ENCODE measurements around the gene HOXA9.
A peak's percentile ranks its signal among the peaks of the same experiment; 100 is the strongest.

HOXA9 gene

DNA sequence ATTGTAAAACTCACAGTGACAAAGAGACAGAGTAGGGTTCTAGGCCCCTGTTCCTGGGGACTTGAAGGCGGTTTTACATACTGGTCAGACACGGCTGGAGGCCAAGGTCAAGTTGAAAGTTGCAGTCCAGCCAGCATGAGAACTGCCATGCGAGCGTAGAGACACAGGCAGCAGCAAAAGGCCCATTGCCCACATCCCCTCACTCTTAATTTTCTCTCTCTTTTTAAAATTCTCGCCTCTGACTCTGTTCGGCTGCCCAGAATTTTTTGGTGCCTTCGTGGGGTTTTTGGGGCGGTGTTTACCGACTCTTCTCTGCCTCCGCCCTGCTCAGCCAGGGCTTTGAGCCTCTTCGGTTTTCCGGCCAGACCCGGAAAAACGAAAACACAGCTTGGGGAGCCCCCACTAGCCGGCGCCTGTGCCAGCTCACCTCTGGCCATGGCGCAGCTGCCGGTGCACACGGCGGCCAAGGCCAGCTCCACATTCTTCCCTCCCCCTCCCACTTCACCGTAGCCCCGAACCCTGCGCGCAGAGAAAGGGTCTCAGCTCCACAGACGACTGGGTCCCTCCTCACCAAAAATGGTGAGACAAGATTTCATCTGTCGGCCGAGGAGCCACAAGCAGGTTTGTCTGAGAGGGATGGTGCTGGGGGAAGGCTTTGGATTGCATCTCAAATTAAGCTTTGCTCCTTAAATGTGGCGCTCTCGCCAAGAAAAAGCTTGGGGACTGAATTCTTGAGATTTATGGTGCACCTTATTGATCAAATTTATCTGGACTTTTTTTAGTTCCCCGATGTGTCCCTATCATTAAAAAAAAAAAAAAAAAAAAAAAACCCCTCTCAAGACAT, 36.9 kb upstream of the HOXA9 start:
- DNase-seq (ENCODE audit: low read depth) = no peak

DNA sequence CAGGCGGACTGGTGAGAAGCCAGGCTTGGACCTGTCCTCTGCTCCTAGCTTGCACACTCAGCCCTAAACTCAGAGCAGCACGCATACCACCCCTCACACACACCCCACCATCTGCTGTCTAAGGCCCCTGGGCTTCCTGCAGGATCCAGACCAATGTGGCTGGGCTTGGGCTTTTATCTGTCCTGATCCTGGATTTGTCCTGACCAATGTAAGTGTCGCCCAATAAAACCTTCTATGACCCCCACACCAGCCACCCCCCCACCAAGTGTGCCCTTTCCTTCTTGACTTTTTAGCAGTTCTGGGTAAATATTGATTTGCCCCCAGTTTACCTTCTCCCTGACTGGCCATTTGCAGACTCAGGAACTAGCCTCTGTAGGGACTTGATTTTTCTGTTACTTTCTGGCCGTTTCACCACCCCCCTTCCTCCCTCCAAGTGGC, 36.3 kb upstream of the HOXA9 start:
- no peak for DNase-seq (ENCODE audit: low read depth)
- no peak overlapping the region for H3K4me3 ChIP-seq (ENCODE audit: low read depth, low read length)

More for the DNA sequence above, 36.9 kb upstream of the HOXA9 start:
- H3K4me3 ChIP-seq (ENCODE audit: low read depth, low read length) = no peak overlapping the region

DNA sequence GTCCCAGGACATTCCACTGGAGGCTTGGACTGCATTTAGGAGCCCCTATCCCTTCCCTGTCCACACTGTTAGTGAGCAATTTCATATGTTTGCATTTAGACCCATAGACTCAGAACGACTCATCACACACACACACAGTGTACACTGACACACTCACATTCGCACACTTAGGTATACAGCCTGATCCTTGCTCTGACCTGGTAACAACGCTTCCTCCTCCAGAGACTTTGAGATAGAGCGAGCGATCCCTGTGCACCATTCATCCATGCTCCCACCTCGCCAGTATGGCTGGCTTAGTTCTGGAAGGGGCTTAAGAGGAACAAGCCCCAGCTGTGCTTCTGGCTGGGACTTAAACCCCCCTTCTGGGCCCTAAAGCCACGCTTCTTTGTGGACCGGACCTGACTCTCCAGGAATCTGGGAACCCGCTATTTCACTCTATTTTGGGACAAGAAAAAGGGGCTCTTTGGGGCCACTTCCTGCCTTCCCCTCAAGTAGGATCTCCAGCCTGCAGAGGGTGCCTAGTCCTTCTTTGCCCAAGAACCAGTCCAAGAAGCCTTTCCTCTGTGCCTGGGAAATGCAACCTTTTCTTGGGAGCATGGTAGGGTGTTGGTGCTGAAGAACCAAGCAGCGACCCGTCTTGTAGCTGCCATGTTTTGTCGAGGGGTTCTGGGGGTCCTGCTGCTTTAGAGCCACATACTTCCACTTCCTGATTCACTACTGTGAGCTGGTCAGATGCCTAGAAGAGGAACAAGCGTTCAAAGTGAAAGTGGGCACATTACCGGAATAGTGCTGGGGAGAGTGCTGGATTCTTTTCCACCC, 35.6 kb upstream of the HOXA9 start:
- no peak for DNase-seq (ENCODE audit: low read depth)
- no peak overlapping the region for H3K4me3 ChIP-seq (ENCODE audit: low read depth, low read length)

DNA sequence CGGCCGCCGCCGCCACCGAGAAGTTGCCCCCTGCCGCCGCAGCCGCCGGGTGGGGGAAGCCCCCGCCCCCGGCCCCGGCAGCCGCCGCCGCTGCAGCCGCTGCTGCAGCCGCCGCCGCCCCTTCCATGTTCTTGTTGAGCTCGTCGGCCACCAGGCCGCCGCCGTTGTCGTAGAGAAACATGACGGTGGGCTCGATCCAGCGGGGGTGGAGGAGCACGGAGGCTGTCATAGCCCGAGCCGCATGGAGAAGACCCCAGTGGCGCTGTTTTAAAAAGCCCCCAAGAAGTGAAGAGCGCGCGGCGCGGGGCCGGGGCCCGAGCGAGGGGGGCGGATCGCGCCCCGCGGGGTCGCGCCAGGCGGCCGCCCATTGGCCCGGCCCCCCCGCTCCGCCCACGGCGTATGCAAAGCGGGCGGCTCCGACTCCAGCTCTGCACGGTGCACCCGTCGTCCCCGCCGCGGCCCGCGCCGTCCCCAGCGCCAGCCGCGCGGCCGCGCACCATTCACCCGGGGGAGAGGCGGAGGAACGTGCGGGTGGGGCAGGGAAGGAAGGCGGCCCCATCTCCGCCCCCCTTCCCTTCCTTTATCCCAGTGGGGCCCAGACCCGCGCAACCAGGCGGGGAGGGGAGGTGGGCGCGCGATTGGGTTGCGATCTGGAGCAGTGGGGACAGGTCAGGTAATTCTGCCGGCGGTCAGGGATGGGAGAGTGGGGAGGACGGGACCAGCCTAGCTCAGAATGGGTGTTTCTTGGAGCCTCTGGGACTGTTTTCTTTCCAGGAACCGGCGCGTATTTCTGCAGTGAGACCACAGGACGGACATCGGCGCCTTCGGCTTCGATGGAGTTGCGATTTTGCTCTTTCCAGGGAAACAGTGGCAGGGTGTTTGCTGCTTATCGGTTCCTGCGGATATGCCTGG, 34.8 kb upstream of the HOXA9 start, which contains the start of gene HOXA13:
Gene HOXA13, minus strand, starts transcription at position 243 of the 912 bp plus-strand sequence. Its CDS starts 14 bp downstream, at position 229.
- DNase-seq (ENCODE audit: low read depth) = no peak
- H3K4me3 ChIP-seq (ENCODE audit: low read depth, low read length) = peak within 1 kb of the TSS; percentile 46

DNA sequence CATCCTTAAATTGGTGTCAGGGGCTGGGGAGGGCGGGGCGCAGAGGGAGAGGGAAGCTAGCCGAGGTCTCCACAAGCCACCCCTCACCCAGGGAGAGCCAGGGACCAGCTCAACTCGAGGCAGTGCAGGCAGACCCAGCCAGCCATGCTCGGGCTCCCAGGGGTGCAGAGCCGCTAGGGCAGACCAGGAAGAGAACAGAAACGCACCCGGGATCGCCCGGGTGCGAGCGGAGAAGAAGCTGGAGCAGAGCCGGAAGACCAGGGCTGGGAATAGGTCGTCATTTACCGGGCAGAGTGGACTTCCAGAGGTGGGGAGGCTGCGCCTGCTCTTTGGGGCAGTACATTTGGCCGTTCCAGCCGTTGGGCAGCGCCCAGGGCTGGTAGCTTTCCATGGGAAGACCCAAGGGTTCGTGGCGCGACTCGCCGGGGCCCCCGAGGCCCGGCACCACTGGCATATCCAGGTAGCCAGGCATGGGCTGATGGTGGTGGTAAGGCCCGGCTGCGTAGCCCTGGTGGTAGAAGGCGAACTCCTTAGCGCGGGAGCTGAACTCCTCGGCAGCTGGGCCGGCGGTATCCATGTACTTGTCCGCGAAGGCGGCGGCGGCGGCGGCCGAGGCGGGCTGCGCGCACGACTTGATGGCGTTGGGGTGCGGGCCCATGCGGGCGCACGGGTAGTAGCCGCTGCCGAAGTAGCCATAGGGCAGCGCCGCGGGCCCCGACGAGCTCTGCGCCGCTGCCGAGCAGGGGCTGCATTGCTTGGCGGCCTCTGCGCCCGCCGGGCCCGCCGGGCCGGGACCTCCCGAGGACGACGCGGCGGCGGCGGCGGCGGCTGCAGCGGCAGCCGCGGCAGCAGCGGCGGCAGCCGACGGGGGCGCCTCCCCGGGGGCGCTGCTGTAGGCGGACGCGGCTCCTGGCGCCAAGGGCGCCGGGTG, 33.8 kb upstream of the HOXA9 start:
- peak overlapping the region; percentile 22 for H3K4me3 ChIP-seq (ENCODE audit: low read depth, low read length)
- DNase-seq (ENCODE audit: low read depth) = no peak

DNA sequence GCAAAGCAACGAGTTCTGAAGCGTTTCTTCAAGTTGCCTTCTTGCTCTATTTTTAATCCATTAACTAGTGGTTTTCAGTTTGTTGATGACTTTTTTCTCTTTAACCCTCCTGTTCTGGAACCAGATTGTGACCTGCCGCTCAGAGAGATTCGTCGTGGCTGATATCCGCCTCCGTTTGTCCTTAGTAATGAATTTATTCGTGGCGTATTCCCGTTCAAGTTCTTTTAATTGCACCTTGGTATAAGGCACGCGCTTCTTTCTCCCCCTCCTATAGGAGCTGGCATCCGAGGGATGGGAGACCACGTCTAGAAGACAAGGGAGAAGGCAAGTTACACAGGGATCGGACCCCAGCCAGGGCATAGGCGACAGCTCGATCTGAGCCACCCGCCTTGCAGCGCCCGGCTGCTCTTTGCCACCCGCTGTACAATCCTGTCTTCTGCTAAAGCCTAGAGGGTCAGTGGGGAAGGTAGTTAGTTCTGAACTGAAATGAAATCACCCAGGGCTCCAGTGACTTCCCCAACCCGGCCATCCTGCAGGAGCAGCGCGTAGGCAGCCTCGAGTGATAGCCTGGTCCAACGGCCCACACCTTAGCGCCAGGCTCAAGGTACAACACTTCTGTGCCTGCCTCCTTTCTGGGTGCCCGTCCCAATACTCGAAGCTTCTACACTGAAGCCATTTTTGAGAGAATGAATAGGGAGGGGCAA, 33.0 kb upstream of the HOXA9 start:
- H3K4me3 ChIP-seq (ENCODE audit: low read depth, low read length) = no peak overlapping the region
- no peak for DNase-seq (ENCODE audit: low read depth)

DNA sequence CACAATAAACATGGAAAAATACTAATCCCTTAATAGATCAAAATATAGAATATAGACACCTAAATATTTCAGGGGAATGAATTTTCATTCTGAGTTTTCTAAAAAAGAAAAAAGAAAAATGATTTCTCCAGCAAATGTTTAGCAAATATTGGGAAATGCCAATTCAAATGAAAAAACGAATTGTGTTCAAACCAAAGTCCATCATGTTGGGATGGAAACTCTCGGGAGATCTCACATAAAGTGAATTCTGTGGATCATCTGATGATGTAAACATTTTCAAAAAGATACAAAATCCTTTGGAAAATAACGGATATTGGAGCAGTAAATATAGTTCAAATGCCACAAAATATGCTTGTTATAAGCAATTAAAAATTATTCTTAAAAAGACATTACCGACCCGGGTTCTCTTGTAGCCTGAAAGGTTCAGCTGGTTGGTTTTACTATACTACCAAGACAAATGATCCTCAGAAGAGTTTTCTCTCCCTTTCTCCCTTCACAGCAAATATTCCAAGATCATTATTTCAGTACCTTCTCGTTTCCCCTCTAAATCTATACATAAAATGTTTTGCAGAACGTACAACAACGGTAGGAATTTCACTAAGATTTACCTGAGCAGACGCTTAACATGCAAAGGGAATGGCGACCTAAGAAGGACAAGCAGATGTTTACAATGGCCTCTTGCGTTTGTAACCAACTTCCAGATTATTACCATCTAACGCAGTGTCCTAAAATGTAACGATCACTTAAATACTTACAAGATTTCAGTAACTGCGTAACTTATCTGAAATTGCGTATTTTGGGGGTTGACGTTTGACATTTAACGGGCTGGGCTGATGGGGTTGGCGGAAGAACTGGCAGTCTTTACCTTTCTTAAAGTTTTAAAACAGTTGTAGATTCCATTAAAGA, 32.1 kb upstream of the HOXA9 start:
- H3K4me3 ChIP-seq (ENCODE audit: low read depth, low read length) = no peak overlapping the region
- no peak for DNase-seq (ENCODE audit: low read depth)

DNA sequence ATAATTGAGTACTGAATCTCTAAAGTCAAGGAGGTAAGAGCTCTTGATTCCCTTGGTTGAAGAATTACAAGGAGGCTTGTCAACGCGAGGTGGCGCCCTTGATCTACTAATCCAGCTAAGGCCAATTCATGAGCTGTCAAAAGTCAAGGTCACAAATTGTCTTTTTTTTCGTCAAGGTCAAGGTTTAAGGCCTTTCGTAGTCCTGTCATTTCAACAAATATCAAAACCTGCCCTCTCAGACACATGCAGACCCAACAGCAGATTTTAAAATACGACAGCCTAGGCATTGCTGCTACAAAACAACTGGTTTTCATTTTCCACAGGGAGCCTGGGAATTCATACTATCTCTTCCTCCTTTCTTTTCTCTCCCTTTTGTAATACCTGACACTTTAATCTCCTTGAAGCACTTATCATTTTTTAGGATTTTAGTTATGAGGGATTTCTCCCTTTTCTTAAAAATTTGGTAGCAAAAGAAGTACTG, 31.0 kb upstream of the HOXA9 start:
- no peak overlapping the region for H3K4me3 ChIP-seq (ENCODE audit: low read depth, low read length)
- no peak for DNase-seq (ENCODE audit: low read depth)

DNA sequence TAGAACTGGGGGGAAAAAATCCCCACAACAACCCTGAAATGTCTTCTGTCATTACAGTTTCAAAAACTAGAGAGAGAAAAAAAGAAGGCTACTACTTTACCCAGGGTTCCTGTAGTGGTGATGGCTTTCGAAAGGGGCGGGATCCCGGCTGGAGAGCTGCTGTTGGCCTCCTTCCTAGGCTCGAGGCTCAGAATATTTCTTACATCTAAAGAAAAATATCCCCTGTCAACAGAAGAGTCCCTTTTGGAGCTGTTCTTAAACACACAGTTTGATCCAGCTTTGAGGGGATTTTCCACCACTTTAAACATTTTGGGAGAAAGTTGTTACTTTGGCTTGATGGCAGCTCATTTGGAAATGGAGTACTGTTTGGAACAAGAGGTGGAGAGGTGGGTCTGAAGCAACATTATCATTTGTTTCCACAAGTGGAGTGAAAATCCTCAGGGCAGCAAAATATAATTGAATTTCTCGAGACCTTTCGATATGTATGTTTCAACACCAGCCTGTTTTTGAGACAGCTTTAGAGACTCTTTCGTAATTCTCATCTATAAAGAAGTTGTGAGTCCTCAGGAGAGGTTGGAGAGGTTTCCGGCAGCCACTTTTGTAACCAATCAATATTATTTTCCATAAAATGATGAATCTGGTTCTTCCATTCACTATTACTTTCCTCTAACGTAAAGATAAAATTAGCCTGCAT, 29.5 kb upstream of the HOXA9 start:
- no peak for DNase-seq (ENCODE audit: low read depth)
- H3K4me3 ChIP-seq (ENCODE audit: low read depth, low read length) = no peak overlapping the region

DNA sequence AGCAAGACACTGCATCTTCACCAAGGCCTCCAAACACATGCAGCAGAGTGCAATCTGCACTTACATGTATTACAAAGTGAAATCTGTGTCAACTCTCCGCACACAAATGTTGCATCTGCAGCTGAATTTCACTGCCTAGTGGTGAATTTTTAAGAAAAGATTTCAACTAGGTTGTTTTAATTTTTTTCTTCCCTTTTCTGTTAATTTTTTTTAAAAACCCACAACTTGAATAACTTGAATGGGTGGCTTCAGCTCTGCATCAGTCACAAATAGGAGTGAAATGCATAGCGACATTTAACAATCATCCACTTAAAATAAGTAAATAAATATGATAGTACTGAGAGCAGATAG, 28.6 kb upstream of the HOXA9 start:
- no peak overlapping the region for H3K4me3 ChIP-seq (ENCODE audit: low read depth, low read length)
- no peak for DNase-seq (ENCODE audit: low read depth)

DNA sequence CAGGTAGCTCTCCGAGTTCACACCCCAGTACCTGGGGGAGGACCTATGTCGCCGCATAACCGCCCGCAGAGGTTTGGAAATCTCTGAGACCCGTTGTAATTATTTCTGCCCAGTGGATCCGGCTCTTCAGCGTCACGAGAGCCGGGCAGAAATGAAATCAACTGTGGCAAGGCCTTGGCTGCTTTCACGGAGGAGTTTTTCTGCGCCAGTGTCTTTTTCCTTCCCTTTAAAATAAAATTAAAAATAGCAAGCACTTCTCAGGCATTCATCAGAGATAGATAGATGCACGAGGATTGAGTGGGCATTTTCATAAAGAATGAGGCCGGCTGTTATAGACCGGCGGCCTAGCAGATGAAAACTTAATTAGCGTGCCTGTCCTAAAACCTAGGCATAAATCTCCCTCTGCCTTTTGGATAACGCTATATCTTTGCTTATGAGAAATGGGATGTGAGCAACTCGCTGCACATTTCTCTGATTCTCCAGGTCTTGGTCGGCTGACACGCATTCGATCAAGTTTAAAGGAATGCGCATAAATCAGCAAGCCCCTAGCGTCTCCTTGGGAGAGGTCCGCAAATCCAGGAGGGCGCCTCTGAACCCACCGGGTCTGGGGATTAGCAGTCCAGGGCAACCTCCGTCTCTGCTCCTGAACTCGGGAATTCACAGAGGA, 28.1 kb upstream of the HOXA9 start:
- peak overlapping the region; percentile 23 for H3K4me3 ChIP-seq (ENCODE audit: low read depth, low read length)
- DNase-seq (ENCODE audit: low read depth) = no peak

DNA sequence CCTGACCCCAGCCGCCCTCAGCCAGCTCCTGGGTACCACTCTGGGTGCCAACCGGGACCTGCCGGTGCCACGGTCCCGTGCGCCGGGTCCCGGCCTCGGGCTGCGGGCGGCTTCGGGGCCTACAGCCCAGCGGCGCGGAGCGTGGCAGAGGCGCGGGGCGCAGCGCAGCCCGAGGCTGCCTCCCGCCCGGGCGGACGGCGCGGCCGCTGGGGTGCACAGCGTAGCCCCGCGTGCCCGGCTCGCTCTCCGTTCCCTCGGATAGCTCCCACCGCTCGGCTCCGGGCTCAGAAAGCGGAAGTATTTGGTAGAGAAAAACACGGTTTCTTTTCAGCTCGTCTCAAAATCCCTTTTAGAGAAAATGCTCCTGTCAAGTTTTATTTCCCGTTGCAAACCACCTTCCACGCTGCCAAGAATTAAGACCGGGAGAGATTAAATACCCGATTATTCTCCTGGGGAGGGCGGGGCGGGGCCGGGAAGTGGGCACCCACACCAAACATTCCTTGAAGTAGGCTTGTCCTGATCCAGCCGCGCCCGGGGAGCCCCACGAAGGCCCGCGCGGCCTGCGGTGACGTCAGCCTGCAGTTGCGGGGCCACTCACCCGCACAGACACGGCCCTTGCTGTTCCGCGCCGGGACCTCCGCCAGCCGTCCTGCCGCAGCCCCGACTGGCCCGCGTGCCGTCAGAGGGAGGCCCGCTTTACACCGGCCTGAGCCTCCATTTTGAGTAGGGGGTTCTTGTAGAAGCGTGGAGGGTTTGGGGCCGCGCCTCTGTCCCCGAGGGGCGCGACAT, 27.4 kb upstream of the HOXA9 start:
- peak overlapping the region; percentile 23 for H3K4me3 ChIP-seq (ENCODE audit: low read depth, low read length)
- no peak for DNase-seq (ENCODE audit: low read depth)

DNA sequence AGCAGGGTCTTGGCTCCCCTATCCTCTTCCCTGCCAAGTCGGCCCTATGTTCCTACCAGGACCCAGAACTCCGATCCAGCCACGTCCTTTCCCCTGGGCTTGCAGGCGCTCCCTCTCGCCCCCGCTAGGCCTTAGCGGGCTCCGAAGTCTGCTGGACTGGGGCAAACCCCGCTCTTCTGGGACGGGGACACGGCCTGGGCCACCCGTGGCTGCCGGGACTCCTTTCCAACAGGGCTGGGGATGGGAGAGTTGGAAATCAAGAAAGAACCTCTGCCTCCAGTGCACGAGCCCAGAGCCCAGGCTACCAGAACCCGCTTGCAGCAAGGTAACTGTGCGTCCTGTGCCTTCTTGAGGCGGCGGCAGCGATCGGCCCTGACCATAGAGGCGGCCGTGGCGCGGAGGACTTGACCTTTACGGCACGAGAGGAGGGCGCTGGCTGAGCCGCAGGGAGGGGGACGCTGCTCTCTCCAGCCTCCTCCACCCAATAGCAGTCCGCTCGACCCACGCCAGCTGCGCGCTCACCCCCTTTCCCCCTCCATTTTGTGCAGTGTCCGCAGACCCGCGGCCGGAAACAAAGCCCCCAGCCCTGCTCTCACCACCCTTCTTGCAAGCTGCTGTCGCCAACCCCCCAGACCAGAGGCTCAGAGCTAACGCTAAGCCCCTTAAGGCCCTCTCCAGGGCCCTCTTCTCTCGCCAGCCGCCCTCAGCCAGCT, 26.7 kb upstream of the HOXA9 start:
- no peak for DNase-seq (ENCODE audit: low read depth)
- H3K4me3 ChIP-seq (ENCODE audit: low read depth, low read length) = peak overlapping the region; percentile 23

DNA sequence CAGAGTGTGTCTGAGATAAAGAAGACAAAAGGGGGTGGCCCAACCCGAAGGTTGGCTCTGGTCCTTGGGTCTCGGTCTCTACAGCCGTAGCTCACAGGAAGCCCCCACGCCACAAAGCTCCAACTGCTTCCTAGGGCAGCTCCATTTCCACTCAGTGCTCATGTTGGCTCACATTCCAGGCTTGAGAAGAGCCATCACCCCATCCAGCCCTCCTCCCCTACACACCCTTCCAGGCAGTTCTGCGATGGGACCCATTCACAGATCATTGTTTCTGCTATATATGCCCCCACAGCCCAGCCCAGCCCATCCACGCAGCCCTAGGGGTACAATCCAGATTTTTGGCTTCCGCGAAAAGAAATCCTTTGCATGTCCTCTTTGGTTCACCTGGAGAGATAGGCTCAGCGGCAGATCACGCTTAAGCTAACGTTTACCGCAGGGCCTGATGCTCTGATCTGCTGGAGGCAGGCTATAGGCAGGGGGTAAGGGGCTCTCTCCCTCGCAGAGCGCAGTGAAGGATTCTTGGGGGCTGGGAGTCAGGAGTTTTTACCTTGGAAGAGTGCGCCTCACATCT, 25.9 kb upstream of the HOXA9 start:
- no peak for DNase-seq (ENCODE audit: low read depth)
- H3K4me3 ChIP-seq (ENCODE audit: low read depth, low read length) = no peak overlapping the region

Measured in skeletal muscle cell (primary cell).